Colonic mucosa (tissue), 4 donors: ENCODE data around the gene PROX1. TPM values are rescaled to one million over a fixed set of nuclear protein-coding genes. Genes with fewer than 3 reads are reported as not detected.

ENCODE experiments used
- DNase-seq: peaks from one replicate; pipeline ENCODE4 v3.0.0-alpha.2; 2020
- H3K27ac ChIP-seq: fragments of 200-600 bp; one replicate; pipeline ENCODE4 v1.8.0; 2021
- H3K27me3 ChIP-seq: fragments of 200-600 bp; one replicate; pipeline ENCODE4 v1.8.0; 2021
- H3K36me3 ChIP-seq: fragments of 200-600 bp; one replicate; pipeline ENCODE4 v1.8.0; 2021
- H3K4me1 ChIP-seq: fragments of 200-600 bp; one replicate; pipeline ENCODE4 v1.8.0; 2021; ENCODE audit warnings: mild to moderate bottlenecking
- H3K4me3 ChIP-seq: fragments of 200-600 bp; one replicate; pipeline ENCODE4 v1.8.0; 2021
- H3K9ac ChIP-seq, 2 donors: one replicate each; pipeline ENCODE4 v1.7.0; 2013; ENCODE audit warnings: control low read depth in 2 of 2, low read depth in 2 of 2, low read length in 2 of 2
- H3K9me3 ChIP-seq: fragments of 200-600 bp; one replicate; pipeline ENCODE4 v1.8.0; 2021
- intact Hi-C: fragments of 100-400 bp; cut with DNase I; formaldehyde crosslinking; loops from one replicate; pipeline ENCODE4 v1.14.1; 2022
- total RNA-seq, 2 donors: library from RNA; stranded (reverse); fragmentation: NEBNext Ultra II Directional in 1 of 2; extraction: Animal tissue kit (Norgen Biotek cat#: 25700) in 1 of 2; gene quantifications; one replicate each; pipeline ENCODE4 v1.2.1, GENCODE V29; 2021
- TF ChIP-seq, protein P1 (sequence below): fragments of 200-600 bp; IDR thresholded peaks from one replicate; pipeline ENCODE4 v1.8.0; 2022; ENCODE audit warnings: antibody characterized with exemption, mild to moderate bottlenecking
- donor health status: healthy.
- donor health status: DM: no; HTN: no; CAD: no.
- donor health status: DM: no; HTN: no; CAD: no.

PROX1 gene
- total RNA-seq, 2 donors from 2014 or later: 11.6 to 14.7 TPM

GRCh38 chr1:214066936-214067335 lies 79.2 kb downstream of the PROX1 start:
- H3K9ac ChIP-seq: no peak overlapping the region
- no peaks in the 10 kb centered on the region for H3K27me3 ChIP-seq
- TF ChIP-seq, protein P1, sequence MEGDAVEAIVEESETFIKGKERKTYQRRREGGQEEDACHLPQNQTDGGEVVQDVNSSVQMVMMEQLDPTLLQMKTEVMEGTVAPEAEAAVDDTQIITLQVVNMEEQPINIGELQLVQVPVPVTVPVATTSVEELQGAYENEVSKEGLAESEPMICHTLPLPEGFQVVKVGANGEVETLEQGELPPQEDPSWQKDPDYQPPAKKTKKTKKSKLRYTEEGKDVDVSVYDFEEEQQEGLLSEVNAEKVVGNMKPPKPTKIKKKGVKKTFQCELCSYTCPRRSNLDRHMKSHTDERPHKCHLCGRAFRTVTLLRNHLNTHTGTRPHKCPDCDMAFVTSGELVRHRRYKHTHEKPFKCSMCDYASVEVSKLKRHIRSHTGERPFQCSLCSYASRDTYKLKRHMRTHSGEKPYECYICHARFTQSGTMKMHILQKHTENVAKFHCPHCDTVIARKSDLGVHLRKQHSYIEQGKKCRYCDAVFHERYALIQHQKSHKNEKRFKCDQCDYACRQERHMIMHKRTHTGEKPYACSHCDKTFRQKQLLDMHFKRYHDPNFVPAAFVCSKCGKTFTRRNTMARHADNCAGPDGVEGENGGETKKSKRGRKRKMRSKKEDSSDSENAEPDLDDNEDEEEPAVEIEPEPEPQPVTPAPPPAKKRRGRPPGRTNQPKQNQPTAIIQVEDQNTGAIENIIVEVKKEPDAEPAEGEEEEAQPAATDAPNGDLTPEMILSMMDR: no peak
- intact Hi-C loops: no loop called here
- H3K36me3 ChIP-seq: no peaks in the 10 kb centered on the region
- DNase-seq: no peak
- H3K4me3 ChIP-seq: no peak overlapping the region
- no peaks in the 10 kb centered on the region for H3K4me1 ChIP-seq
- no peak overlapping the region for H3K27ac ChIP-seq
- no peaks in the 10 kb centered on the region for H3K9me3 ChIP-seq

DNA sequence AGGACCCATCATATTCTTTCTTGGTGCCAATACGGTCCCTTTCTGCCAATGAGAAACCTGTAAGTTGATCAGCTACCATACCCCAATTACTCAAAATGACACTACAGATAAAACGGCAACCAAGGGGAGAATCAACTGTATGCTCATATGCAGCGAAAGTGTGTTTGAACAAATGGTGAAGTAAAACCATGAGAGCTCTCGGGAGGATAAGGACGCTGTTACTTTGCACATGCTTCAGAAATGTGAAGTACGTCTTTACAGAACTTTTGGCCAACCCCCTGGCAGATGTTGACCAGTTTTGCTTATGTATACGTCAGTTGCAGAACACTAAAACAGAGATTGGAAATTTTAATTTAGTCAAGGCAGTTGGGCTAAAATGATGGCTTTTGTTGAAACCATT lies 79.6 kb downstream of the PROX1 start:
- H3K36me3 ChIP-seq: no peaks in the 10 kb centered on the region
- TF ChIP-seq, protein P1: no peak
- intact Hi-C loops: no loop called here

GRCh38 chr1:214067853-214068703 lies 80.3 kb downstream of the PROX1 start:
- Histone ChIP-seq H3K4me1 (no peaks in the 10 kb centered on the region), H3K27ac (no peak overlapping the region), H3K27me3 (no peaks in the 10 kb centered on the region), H3K36me3 (no peaks in the 10 kb centered on the region), H3K4me3 (no peak overlapping the region), H3K9ac (no peak overlapping the region), H3K9me3 (no peaks in the 10 kb centered on the region)
- intact Hi-C loops: no loop called here
- no peak for DNase-seq
- TF ChIP-seq, protein P1: no peak

More for the DNA sequence above, 79.6 kb downstream of the PROX1 start:
- Histone ChIP-seq H3K9ac (no peak overlapping the region), H3K9me3 (no peaks in the 10 kb centered on the region), H3K27me3 (no peaks in the 10 kb centered on the region), H3K27ac (no peak overlapping the region), H3K4me1 (no peaks in the 10 kb centered on the region), H3K4me3 (no peak overlapping the region)
- no peak for DNase-seq

DNA sequence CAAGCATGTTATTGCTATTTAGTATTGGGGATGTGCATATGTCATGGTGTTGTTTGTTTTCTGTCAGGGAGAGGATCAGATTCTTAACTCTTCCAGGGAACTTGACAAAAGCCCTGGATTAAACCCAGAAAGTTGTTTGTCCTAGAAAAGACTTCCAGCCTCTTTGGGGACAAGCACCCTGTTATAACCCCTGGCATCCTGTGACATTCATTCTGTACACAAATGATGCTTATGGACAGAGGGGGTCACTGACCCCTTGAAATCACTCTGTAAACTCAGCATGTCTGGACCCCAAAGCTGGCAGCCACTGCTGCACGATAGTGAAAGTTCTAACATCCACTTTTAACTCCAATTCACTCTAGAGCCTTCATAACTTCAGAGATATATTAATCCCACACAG lies 81.2 kb downstream of the PROX1 start:
- Histone ChIP-seq H3K9me3 (no peaks in the 10 kb centered on the region), H3K36me3 (no peaks in the 10 kb centered on the region), H3K27me3 (no peaks in the 10 kb centered on the region), H3K9ac (no peak overlapping the region), H3K4me1 (no peaks in the 10 kb centered on the region), H3K4me3 (no peak overlapping the region), H3K27ac (no peak overlapping the region)
- intact Hi-C loops: no loop called here
- no peak for DNase-seq
- TF ChIP-seq, protein P1: no peak

DNA sequence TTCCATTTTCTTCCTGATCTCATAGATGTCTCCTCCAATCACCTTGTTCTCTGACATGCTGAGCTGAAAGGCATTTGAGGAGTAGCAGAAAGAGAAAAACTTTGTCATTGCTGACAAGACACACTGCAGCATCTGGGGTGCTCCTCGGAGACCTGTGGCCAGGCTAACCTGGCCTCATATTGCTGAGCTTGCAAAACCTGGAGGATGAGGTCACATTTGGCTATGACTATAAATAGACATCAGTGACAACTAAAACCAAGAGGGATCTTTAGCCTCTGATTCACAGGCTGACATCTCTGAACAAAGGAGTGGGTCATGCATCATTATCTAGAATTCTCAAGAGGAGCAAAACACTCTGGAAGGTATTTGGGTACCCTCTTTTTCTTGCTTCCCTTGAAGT lies 83.7 kb downstream of the PROX1 start:
- intact Hi-C loops: no loop called here
- Histone ChIP-seq H3K9me3 (no peaks in the 10 kb centered on the region), H3K27me3 (no peaks in the 10 kb centered on the region), H3K4me3 (no peak overlapping the region), H3K36me3 (no peaks in the 10 kb centered on the region), H3K4me1 (no peaks in the 10 kb centered on the region), H3K9ac (no peak overlapping the region), H3K27ac (no peak overlapping the region)
- TF ChIP-seq, protein P1: no peak
- no peak for DNase-seq
